GM13977 (cell line): Measurements from ENCODE around the gene FAM217B.
A peak's percentile ranks its signal among the peaks of the same experiment; 100 is the strongest.

Source experiments
- DNase-seq: peaks from one replicate; pipeline ENCODE4 v3.0.0; 2012; ENCODE audit warnings: low spot score
- in situ Hi-C: fragments of 300-500 bp; cut with MboI; formaldehyde crosslinking; loops from one replicate; pipeline ENCODE4 v1.12.0; 2022; ENCODE audit warnings: low sequenced_read_pairs, low pct_unique_long_range_greater_than_20kb, mixed read lengths, inconsistent platforms; ENCODE audit not compliant: unreplicated experiment
- TF ChIP-seq, protein P1 (sequence below): IDR thresholded peaks from 2 replicates; pipeline ENCODE4 v1.5.1; 2012; ENCODE audit warnings: mild to moderate bottlenecking, control low read depth; ENCODE audit not compliant: insufficient read depth; ENCODE audit errors: extremely low read depth, missing control alignments

The FAM217B gene

DNA sequence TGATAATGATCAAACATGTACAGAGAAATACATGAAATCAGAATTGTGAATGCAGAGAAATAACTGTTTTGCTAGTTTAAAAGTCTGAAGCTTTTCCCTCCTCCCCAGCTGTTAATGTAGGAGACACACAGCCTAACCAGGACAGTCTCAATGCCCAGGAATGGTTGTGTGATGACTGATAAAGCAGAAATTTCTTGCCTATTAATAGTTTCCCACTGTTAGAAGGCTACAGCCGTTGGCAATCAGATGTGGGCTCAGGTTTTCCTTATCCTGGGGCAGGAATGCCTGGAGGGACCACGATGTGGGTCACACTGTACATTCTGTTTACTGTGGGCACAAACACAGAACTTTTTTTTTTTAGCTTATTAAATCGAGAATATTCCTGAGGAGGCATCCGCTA lies 2.0 kb upstream of the FAM217B start:
- TF ChIP-seq, protein P1, sequence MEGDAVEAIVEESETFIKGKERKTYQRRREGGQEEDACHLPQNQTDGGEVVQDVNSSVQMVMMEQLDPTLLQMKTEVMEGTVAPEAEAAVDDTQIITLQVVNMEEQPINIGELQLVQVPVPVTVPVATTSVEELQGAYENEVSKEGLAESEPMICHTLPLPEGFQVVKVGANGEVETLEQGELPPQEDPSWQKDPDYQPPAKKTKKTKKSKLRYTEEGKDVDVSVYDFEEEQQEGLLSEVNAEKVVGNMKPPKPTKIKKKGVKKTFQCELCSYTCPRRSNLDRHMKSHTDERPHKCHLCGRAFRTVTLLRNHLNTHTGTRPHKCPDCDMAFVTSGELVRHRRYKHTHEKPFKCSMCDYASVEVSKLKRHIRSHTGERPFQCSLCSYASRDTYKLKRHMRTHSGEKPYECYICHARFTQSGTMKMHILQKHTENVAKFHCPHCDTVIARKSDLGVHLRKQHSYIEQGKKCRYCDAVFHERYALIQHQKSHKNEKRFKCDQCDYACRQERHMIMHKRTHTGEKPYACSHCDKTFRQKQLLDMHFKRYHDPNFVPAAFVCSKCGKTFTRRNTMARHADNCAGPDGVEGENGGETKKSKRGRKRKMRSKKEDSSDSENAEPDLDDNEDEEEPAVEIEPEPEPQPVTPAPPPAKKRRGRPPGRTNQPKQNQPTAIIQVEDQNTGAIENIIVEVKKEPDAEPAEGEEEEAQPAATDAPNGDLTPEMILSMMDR = no peak

DNA sequence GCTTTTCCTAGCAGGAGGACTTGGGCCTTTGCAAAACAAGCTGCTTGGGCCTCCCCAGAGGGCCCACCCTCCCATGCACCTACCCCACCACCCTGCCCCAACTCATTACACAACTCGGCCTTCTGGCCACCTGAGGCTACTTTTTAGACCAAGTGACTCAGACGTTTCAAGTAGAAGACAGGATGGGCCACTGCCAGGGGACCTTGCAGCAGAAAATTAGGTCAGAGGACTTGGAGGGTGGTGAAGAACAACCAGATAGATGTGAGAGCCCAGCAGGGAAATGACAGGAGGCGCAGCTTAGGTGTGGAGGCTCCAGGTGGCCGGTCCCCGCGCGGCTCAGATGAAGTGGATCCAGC lies 1.5 kb upstream of the FAM217B start:
- TF ChIP-seq, protein P1 = no peak
- in situ Hi-C loops = no loop called here
- DNase-seq = no peak

More for the DNA sequence above, 2.0 kb upstream of the FAM217B start:
- in situ Hi-C loops = no loop called here
- DNase-seq = no peak

DNA sequence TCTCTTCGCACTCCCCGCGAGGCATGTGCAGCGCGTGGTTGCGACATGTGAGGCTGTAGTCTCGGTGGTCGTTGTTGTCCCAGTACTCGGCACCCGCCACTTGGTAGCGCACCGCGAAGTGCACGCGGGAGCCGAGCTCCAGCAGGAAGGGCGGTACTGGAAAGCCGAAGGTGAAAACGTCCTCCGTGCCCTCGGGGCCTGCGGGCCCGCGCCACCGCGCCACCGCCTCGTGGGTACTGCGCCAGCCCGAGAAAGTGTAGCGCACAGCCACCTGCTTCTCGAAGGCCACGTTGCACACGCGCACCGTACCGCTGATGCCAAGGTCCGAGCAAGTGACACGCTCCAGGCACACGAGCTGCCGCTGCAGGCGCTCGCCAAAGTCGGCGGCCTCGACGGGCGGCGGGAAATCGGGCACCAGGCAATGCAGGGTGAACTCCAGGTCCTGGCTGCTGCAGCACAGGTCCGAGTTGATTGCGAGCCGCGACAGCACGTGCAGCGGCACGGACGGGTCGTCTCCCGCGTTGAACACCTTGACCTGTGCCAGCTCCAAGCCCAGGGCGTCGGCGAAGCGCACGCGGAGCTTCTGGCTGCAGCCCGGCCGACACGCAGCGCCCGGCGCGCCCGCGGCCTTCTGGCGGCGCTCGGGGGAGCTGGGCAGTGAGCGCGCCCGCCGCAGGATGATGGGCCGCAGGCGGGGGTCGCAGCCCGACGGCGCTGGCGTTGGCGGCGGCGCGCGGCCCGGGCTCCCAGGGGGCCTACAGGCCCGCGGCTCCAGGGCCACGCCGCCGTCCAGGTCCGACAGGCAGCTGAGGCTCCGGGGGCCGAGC lies 924 bp upstream of the FAM217B start:
- TF ChIP-seq, protein P1 = no peak
- in situ Hi-C loops = no loop called here
- DNase-seq = peak; percentile 32

DNA sequence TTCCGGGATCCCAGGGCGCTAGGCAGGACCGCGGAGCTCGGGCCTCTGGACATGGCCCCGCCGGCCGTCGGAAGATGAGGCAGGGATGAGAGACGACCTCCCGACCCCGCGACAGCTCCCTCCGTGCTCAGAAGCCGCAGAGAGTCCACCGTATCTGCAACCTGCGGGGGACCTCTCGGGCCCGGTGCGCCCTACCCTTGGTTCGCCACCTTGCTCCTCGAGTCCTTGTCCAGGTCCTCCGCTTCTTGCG lies 385 bp upstream of the FAM217B start:
- TF ChIP-seq, protein P1 = no peak
- in situ Hi-C loops = no loop called here
- no peak for DNase-seq

DNA sequence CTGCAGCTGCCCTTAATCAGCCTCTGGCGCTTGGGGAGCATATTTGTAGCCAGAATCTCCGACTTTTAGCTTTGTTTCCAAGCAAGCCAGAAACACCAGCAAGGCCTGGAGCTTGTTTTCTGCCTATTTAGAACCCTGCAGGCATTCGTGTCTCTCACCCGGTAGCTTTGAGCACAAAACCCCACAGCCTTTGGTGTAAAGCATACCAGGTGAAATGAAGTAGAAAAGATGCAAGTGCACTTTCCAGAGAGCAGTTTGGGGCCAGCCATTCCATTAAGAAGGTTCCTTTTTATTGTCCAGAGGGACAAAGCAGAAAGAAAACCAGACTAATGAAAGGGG lies 736 bp downstream of the FAM217B start:
- no peak for DNase-seq
- in situ Hi-C loops = no loop called here
- TF ChIP-seq, protein P1 = no peak

DNA sequence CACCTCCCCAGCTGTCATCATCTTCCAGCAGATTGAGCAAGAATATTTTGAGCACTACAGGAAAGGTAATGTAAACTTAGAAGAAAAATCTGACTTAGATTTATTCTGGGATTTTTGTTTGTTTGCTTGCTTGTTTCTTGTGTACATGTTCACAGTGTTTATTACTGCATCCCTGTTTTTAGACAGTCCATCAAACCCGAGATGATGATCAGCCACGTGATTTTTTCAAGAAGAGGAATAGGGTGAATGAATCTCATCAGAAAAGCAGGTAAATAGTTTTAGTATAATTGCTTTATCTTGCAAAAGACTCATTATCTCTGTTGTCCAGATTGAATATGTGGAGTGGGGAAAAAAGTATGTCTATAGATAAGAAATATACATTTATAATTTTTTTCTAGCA lies 2.1 kb downstream of the FAM217B start:
- DNase-seq = no peak
- TF ChIP-seq, protein P1 = no peak
- in situ Hi-C loops = no loop called here

DNA sequence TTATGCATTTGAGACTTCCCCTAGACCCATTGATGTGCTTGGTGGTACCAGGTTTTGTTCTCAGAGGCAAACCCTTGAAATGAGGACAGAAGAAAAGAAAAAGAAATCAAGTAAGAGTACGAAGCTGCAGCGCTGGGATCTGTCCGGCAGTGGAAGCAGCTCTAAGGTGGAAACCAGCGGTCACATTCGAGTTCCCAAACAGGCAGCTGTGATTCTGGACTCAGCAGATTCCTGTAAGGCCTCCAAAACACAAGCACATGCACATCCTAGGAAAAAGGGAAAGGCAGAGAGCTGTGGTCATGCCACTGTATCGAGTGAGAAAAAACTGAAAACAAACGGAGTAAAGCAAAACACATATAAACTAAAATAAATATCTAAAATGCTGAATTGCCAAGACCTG lies 4.5 kb downstream of the FAM217B start:
- TF ChIP-seq, protein P1 = no peak
- DNase-seq = no peak
- in situ Hi-C loops = no loop called here
